ENCODE data around the gene PAIP1.
"Not testable (repeated sequence)": the region's sequence is repeated elsewhere in the genome, so short reads cannot be mapped to it uniquely, and the experiment has no call there.

The PAIP1 gene, protein sequence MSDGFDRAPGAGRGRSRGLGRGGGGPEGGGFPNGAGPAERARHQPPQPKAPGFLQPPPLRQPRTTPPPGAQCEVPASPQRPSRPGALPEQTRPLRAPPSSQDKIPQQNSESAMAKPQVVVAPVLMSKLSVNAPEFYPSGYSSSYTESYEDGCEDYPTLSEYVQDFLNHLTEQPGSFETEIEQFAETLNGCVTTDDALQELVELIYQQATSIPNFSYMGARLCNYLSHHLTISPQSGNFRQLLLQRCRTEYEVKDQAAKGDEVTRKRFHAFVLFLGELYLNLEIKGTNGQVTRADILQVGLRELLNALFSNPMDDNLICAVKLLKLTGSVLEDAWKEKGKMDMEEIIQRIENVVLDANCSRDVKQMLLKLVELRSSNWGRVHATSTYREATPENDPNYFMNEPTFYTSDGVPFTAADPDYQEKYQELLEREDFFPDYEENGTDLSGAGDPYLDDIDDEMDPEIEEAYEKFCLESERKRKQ

GRCh38 chr5:43556857-43557542 lies at the start of gene PAIP1:
Gene PAIP1, minus strand, starts transcription at chr5:43557077. Its CDS starts 231 bp downstream, at chr5:43556846.
- DNase-seq: peak; percentile 94

DNA sequence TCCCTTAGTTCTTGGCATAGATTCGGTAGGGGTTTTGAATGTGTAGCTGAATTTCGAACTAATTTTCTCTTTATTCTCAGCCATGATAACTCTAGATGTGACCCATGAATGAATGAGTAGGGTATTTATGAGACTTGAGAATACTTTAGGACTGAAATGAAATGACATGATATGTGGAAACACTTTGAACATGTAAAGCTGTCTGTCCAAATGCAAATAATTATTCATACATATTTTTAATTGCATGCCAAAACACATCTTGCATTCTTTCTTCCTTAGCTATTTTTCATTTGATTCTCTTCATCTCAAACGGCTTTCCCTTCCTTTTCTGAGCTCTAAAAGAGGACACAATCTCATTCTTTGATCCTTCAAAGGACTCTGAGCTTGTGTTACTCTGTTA lies 49.5 kb upstream of the PAIP1 start:
- no peak for DNase-seq

DNA sequence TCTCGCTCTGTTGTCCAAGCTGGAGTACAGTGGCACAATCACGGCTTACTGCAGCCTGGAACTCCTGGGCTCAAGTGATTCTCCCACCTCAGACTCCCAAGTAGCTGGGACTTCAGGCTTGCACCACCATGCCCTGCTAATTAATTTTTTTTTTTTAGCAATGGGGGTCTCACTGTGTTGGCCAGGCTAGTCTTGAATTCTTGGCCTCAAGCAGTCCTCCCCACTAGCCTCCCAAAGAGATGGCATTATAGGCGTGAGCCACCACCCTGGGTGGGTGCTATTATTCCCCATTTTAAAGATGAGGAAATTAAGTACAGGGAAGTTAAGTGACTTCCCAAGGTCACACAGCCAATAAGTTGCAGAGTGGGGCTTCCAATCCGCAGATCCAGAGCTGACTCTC lies 47.8 kb upstream of the PAIP1 start:
- DNase-seq: no peak

- peak; percentile 91 for DNase-seq
These were observed 46.7 kb upstream of the PAIP1 start for GRCh38 chr5:43603344-43604217.

DNA sequence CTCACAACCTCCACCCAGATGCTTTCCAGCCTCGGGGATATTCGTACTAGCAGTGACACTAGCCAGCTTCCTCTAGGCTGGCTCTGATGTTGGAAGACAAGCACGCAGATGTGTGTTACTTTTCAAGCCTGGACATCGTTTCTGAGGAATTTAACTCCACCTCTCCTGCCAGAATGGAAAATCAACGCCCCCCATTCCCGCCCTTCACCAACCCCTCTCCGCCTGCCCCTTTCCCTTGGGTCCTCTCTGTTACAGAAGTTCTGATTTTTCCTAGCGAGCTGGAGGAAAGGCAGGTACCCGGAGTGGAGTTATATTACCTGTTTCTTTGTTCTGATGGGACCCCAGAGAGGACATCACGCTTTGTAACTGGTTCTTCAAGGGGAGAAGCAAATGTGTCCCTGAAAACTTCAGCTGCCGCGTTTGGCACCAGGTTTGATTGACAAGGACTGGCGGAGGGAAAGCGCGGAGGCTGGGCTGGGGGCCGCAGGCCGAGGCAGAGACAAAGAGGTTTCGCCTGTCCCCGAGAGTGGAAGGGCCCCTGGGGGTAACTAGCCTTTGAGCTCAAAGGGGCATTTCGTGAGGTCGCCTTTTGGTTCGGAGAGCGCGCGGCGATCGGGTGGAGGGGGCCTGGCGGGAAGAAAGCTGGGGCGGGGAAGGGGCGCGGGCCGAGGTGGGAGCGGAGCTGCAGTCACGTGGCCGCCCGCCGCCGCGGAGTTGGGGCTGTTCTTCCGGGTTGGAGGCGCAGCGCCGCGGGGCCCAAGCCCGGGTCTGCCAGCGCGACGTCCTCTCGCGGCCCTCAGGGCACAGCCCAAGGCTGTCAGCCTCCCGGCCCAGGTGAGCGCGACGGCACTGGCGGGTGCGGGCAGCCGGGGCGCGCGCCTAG lies 45.8 kb upstream of the PAIP1 start, which contains the start of gene NNT:
TSS of gene NNT (plus strand) at position 720 of the 883 bp plus-strand sequence. CDS start 6,016 bp downstream, outside the sequence.
- DNase-seq: peak; percentile 93

DNA sequence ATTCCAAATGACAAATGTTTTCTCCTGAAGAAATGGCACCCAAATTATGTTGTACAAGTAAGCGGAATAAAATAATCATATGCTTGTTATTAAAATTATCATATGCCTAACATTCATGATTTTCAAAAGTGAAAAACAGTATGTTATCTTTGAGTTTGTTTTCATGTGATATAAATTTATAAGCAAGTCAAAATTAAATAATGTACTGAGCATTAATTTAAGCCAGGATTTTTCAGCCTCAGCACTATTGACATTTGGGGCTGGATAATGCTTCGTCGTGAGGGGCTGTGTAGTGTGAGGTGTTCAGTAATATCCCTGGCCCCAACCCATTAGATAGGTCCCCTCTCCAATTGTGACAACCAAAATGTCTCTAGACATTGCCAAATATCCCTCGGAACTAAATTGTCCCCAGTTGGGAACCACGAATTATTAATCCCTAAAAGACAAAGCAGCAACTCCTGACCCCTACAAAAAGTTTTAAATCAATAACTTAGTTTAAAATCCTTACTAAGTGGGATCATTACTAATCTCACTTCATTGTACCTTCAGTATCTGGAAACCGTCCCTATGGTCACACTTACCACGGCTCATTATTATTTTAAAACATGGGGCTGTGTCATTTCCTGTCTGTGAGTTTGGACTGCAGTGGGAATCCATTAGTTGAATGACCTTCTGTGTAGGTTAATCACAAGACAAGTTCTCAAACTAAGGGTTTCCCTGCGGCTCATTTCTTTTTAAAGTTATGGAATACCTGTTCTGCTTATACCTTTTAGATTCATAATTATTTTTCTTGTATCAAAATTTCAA lies 44.8 kb upstream of the PAIP1 start:
- DNase-seq: no peak

GRCh38 chr5:43598927-43599326 lies 42.0 kb upstream of the PAIP1 start:
- not testable (repeated sequence) for DNase-seq

DNA sequence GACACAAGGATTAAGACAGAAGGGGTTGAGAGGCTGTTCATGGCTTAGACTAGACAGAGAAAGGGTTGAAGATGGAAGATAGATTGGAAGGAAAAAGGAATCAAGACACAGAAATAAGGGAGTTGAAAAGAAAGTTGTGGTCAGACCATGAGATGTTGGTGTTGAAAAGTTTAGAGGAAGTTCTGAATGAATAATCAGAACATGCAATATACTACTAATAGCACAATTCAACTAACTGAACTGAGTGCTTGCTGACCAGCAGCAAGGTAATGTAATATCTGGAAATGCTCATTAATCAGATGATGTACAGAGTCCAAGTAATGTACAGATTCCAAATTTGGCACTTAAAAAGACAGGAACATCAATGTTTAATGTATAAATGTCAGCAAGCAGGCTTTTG lies 35.5 kb upstream of the PAIP1 start:
- no peak for DNase-seq

GRCh38 chr5:43590700-43591099 lies 33.8 kb upstream of the PAIP1 start:
- no peak for DNase-seq

- no peak for DNase-seq
These were observed 32.4 kb upstream of the PAIP1 start for GRCh38 chr5:43589310-43589709.

GRCh38 chr5:43588842-43589241 lies 32.0 kb upstream of the PAIP1 start:
- no peak for DNase-seq

DNA sequence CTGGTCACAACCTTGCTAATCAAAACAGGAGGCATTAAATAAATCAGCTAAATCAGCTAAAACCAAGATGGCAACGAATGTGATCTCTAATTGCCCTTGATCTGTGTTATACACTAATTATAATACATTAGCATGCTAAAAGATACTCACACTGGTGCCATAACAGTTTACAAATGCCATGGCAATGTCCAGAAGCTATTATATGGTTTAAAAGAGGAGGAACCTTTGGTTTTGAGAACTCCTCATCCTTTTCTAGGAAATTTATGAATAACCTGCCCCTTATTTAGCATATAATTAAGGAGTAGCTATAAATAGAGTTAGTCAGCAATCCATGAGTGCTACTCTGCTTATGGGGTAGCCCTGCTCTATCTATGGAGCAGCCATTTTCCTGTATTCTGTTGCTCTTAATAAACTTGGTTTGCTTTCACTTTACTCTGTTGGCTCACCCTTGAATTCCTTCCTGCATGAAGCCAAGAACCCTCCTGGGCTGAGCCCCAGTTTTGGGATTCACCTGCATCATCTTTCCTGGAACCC lies 27.4 kb upstream of the PAIP1 start:
- no peak for DNase-seq

GRCh38 chr5:43583724-43584123 lies 26.8 kb upstream of the PAIP1 start:
- DNase-seq: no peak

DNA sequence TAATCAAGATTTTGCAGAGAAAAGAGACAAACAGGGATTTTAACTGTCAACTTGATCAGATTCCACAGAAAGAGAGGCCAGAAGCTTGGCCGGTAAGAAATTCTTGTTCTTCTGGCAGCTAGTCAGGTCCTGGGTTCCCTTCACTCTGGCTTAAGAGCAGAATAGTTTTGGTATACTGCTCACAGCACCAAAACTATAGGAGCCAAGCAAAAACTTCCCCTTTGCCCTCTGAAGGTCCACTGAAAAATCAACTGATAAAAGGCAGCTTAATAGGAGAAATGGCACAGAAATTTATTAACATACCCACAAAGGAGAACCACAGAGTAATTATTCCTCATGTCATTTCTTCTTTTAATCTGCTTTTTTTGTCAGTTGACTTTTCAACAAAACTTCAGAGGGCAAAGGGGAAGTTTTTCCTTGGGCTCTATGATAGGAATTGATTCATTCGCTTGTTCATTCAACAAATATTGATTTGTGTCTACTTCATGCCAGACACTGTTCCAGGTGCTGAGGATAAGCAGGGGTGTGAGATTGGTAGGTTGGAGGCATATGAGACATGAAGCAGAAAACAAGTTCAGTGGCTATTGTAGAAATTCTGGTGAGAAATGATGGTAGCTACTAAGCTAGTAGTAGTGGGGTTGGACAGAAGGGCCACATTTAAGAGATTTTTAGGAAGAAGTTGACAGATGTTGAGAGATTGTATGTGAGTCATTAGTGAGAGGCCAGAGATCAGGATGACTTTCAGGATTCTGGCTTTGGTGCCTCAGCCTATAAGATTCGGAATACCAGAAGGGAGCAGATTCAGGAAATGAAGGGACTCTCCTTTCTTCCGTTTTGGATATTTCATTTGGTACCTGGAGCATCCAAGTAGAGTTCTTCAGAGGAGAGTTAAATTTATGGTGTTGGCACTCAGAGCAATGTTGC lies 25.5 kb upstream of the PAIP1 start:
- DNase-seq: no peak

GRCh38 chr5:43581398-43581797 lies 24.5 kb upstream of the PAIP1 start:
- DNase-seq: no peak

DNA sequence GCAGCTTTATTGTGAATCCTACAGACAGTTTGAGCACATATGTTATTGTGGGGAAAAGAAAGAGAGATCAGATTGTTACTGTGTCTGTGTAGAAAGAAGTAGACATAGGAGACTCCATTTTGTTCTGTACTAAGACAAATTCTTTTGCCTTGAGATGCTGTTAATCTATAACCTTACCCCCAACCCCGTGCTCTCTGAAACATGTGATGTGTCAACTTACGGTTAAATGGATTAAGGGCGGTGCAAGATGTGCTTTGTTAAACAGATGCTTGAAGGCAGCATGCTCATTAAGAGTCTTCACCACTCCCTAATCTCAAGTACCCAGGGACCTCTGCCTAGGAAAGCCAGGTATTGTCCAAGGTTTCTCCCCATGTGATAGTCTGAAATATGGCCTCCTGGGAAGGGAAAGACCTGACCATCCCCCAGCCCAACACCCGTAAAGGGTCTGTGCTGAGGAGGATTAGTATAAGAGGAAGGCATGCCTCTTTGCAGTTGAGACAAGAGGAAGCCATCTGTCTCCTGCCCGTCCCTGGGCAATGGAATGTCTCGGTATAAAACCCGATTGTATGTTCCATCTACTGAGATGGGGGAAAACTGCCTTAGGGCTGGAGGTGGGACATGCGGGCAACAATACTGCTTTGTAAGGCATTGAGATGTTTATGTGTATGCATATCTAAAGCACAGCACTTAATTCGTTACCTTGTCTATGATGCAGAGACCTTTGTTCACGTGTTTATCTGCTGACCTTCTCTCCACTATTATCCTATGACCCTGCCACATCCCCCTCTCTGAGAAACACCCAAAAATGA lies 23.7 kb upstream of the PAIP1 start:
- not testable (repeated sequence) for DNase-seq

DNA sequence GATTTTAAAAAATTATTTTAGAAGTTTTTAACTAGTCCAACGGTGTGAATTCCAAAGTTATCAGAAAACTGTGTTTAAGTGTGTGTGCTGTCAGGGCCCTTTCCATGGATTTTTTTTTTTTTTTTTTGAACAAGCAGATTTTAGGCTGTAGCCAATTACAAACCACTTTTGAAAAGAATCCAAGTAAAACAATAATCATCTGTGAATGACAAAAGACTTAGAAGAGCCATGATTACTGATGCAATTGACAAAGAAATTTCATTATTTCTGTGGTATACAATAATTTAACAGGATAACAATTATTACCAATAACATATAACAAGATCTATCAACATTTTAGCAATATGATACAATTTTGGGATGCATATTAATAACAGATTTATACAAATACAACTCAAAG lies 16.2 kb upstream of the PAIP1 start:
- no peak for DNase-seq

DNA sequence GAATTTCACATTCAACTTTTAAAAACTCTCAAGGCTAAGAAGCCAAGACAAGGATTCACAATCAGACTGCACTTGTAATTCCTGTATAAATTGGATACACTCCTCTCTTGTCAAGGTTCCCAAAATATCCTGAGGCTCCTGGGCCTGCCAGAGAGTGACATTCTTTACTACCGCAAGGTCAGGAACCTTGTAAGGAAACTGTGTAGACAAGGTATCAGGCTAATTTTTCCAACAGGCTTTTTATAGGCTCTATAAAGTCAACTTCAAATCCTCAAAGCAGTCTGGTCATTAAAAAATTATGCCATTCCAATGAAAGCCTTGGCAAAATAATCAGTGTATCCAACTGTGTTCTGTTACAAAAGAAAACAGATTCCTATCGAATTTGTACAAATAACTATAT lies 15.5 kb upstream of the PAIP1 start:
- DNase-seq: no peak

GRCh38 chr5:43571237-43571636 lies 14.4 kb upstream of the PAIP1 start:
- no peak for DNase-seq
